GM12878 (cell line): ENCODE results near the gene RAB12. TPM values are rescaled to one million over a fixed set of nuclear protein-coding genes. Genes with fewer than 3 reads are reported as not detected.

Source experiments
- ATAC-seq: fragments of 200-7000 bp; cut with Tn5 transposase; 3 replicates; pipeline ENCODE4 v1.9.1; 2020; ENCODE audit warnings: mild to moderate bottlenecking, moderate library complexity
- BruUV-seq: library from RNA; stranded (reverse); fragments of 400-500 nt; replicated peaks from 2 replicates; lab custom pipeline; 2021; lab: Mats Ljungman, UMichigan
- CTCF ChIA-PET: fragments of 300-600 bp; sonication (Branson Sonifier 250); formaldehyde crosslinking; extraction: SDS; loops from one replicate; lab custom pipeline; 2021; ENCODE audit warnings: inconsistent platforms; lab: Yijun Ruan, JAX
- POLR2A ChIA-PET: fragments of 350-600 bp; formaldehyde crosslinking; extraction: SDS; loops from one replicate; lab custom pipeline; 2021; ENCODE audit warnings: inconsistent platforms; lab: Charles Lee
- RAD21 ChIA-PET: fragments of 300-600 bp; sonication (Branson Sonifier 250); formaldehyde crosslinking; loops from one replicate; lab custom pipeline; 2023; ENCODE audit warnings: antibody characterized with exemption; ENCODE audit not compliant: unreplicated experiment; lab: Charles Lee
- SMC1A ChIA-PET: fragments of 300-600 bp; sonication (Branson Sonifier 250); formaldehyde crosslinking; loops from one replicate; lab custom pipeline; 2023; ENCODE audit not compliant: unreplicated experiment, uncharacterized antibody; lab: Charles Lee
- DNase-seq: peaks from one replicate; pipeline ENCODE4 v3.0.0-alpha.2; 2011; ENCODE audit warnings: low read depth, low spot score
- FAIRE-seq: peaks from 3 replicates; lab custom pipeline; 2011; peaks lifted over from hg19 to GRCh38; lab: Jason Lieb, UNC
- H2AFZ ChIP-seq: 2 replicates; pipeline ENCODE4 v1.6.0; 2011; ENCODE audit warnings: low read depth, low read length, control low read depth; ENCODE audit not compliant: control insufficient read depth
- H3K27ac ChIP-seq: 2 replicates; pipeline ENCODE4 v1.5.1; 2011; ENCODE audit warnings: control low read depth; ENCODE audit not compliant: control insufficient read depth, insufficient read depth
- H3K27me3 ChIP-seq, 2 experiments: replicated peaks in 1 of 2; 2 replicates each; pipeline versions ENCODE4 v1.6.0 to v1.6.1; 2011; ENCODE audit warnings: low read length in 1 of 2; ENCODE audit not compliant: control insufficient read depth in 2 of 2, insufficient read depth in 2 of 2
- H3K36me3 ChIP-seq, 2 experiments: 2 replicates each; pipeline ENCODE4 v1.5.1; 2011; ENCODE audit warnings: low read length in 1 of 2; ENCODE audit not compliant: control insufficient read depth in 2 of 2, insufficient read depth in 2 of 2
- H3K4me1 ChIP-seq: 2 replicates; pipeline ENCODE4 v1.6.1; 2011; ENCODE audit warnings: mild to moderate bottlenecking, low read length, moderate library complexity, mixed read lengths; ENCODE audit not compliant: control insufficient read depth, insufficient read depth
- H3K4me2 ChIP-seq: 2 replicates; pipeline ENCODE4 v1.6.0; 2011; ENCODE audit warnings: control low read depth; ENCODE audit not compliant: control insufficient read depth, insufficient read depth
- H3K4me3 ChIP-seq: fragments of 200-600 bp; sonication (generic); 2 replicates; pipeline ENCODE4 v1.5.1; 2016
- H3K79me2 ChIP-seq: 2 replicates; pipeline ENCODE4 v1.6.0; 2011; ENCODE audit warnings: low read length; ENCODE audit not compliant: control insufficient read depth, insufficient read depth
- H3K9ac ChIP-seq: 2 replicates; pipeline ENCODE4 v1.8.0; 2011; ENCODE audit warnings: low read length, control low read depth, mixed read lengths; ENCODE audit not compliant: control insufficient read depth, insufficient read depth
- H3K9me3 ChIP-seq: replicated peaks from 3 replicates; pipeline ENCODE4 v1.5.1; 2011; ENCODE audit warnings: mild to moderate bottlenecking, low read length; ENCODE audit not compliant: control insufficient read depth, insufficient read depth
- H4K20me1 ChIP-seq: 2 replicates; pipeline ENCODE4 v1.6.0; 2011; ENCODE audit not compliant: control insufficient read depth, insufficient read depth
- CHD2 ChIP-seq: IDR thresholded peaks from 2 replicates; pipeline ENCODE4 v1.6.1; 2011; ENCODE audit warnings: low read depth, low read length, improper control_type of control experiment, borderline replicate concordance
- HDGF ChIP-seq: fragments of 450-650 bp; IDR thresholded peaks from 2 replicates; pipeline ENCODE4 v1.6.1; 2016; ENCODE audit warnings: antibody characterized with exemption
- PML ChIP-seq: IDR thresholded peaks from 2 replicates; pipeline ENCODE4 v1.6.1; 2012; ENCODE audit warnings: low read length, inconsistent platforms
- WGBS: methylation state at CpG from one replicate; pipeline ENCODE4 v1.1.6; 2016; ENCODE audit warnings: low lambda C conversion rate; ENCODE audit not compliant: insufficient replicate concordance, insufficient coverage; ENCODE audit errors: missing lambda C conversion rate; 5-methylcytosine and 5-hydroxymethylcytosine counted together
- in situ Hi-C: fragments of 300-500 bp; cut with MboI; formaldehyde crosslinking; loops from 9 replicates; pipeline ENCODE4 v1.14.3; 2018; ENCODE audit warnings: mixed read lengths
- intact Hi-C: fragments of 100-400 bp; cut with micrococcal nuclease; formaldehyde crosslinking; loops from one replicate; pipeline ENCODE4 v1.14.2; 2022; ENCODE audit not compliant: unreplicated experiment
- polyA plus RNA-seq, 11 experiments: library from polyadenylated mRNA; depleted of rRNA in 4 of 11; unstranded in 6 of 11; stranded (reverse) in 5 of 11; fragments of >200 nt; fragmentation: Nextera tagmentation in 4 of 11; fragmentation: Illumina TruSeq in 1 of 11; extraction: Ambion mirVana in 4 of 11; extraction: Trizol in 1 of 11; gene quantifications; 1 replicate in 1 of 11; 2 replicates in 10 of 11; pipeline versions ENCODE4 v1.2.1 to v1.2.3, GENCODE V29; 2011 to 2016; ENCODE audit warnings: inconsistent platforms in 2 of 11, missing spikeins in 2 of 11, low read depth in 1 of 11
- total RNA-seq, 4 experiments: library from RNA; depleted of rRNA in 3 of 4; stranded (reverse); fragments of >200 nt in 3 of 4; fragmentation: Illumina TruSeq in 1 of 4; extraction: Trizol in 1 of 4; gene quantifications; 2 replicates each; pipeline versions ENCODE4 v1.2.1 to v1.2.3, GENCODE V29; 2013 to 2021
- TF ChIP-seq, protein P1 (sequence below): fragments of 450-650 bp; IDR thresholded peaks from 2 replicates; pipeline ENCODE4 v1.6.1; 2017; ENCODE audit warnings: mild to moderate bottlenecking, low read depth, inconsistent platforms; ENCODE audit not compliant: poor library complexity, severe bottlenecking

RAB12 gene
- total and polyA plus RNA-seq, 10 of the 15 experiments (the other 5 are each of a cell fraction or from before 2014, with no cell fraction given): 0.71 to 29.8 (median 14.0) TPM

DNA sequence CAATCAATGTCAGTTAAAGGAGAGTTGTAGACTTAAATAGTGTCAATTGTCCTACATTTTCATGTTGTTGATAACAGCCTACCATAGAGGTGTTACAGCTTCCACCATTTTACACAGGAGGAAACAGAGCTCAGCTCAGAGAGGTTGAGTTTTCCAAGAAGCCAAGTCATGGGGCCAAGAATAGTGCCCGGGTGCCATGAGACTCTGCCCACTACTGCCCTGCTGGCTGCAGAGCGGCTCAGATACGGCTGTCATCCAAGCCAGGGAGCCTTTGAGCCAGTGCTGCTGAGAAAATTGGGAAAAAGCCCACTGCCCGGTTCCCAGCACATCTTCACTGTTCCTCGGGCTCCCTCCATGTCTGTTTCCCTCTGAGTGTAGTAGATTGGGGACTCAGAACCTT lies 22.0 kb downstream of the RAB12 start:
- intact Hi-C loops: loop anchor here (5.0 kb wide), 1 partner anchor 49 kb away; no protein-coding TSS in a partner anchor
- Histone ChIP-seq H3K27me3 (no peaks in the 10 kb centered on the region), H2AFZ (no peak overlapping the region), H3K4me2 (no peak overlapping the region), H3K9me3 (no peaks in the 10 kb centered on the region), H3K4me1 (no peaks in the 10 kb centered on the region), H3K4me3 (no peak overlapping the region)
- ATAC-seq: no peak
- DNase-seq: no peak
- BruUV-seq: no TSS peak
- in situ Hi-C loops: loop anchor here (25.0 kb wide), 1 partner anchor 1419 kb away; no protein-coding TSS in a partner anchor
- TF ChIP-seq PML (no peak), CHD2 (no peak), HDGF (no peak)
- TF ChIP-seq, protein P1, sequence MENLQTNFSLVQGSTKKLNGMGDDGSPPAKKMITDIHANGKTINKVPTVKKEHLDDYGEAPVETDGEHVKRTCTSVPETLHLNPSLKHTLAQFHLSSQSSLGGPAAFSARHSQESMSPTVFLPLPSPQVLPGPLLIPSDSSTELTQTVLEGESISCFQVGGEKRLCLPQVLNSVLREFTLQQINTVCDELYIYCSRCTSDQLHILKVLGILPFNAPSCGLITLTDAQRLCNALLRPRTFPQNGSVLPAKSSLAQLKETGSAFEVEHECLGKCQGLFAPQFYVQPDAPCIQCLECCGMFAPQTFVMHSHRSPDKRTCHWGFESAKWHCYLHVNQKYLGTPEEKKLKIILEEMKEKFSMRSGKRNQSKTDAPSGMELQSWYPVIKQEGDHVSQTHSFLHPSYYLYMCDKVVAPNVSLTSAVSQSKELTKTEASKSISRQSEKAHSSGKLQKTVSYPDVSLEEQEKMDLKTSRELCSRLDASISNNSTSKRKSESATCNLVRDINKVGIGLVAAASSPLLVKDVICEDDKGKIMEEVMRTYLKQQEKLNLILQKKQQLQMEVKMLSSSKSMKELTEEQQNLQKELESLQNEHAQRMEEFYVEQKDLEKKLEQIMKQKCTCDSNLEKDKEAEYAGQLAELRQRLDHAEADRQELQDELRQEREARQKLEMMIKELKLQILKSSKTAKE: no peak
- TF ChIP-seq, all 136 proteins: peak for 0
- Histone ChIP-seq H3K9ac (no peak overlapping the region), H4K20me1 (peaks cover 2% of the 10 kb centered on the region), H3K36me3 (peaks cover 14 to 41% of the 10 kb centered on the region in 2 experiments), H3K79me2 (peaks cover 12% of the 10 kb centered on the region), H3K27ac (no peak overlapping the region)
- ChIA-PET POLR2A (no interaction called here), RAD21 (no interaction called here), CTCF (interaction anchor here (1.4 kb wide), 1 partner anchor 9 kb away, joined by 6 read pairs; no protein-coding TSS in a partner anchor), SMC1A (no interaction called here)
- WGBS: 98% methylated on average over 5 of the region's 5 CpGs
- FAIRE-seq: no peak
